ENCODE results near the gene C11orf42. TPM values are rescaled to one million over a fixed set of nuclear protein-coding genes. Genes with fewer than 3 reads are reported as not detected.

The C11orf42 gene
- total RNA-seq, 2 donors from 2014 or later, result not detected

DNA sequence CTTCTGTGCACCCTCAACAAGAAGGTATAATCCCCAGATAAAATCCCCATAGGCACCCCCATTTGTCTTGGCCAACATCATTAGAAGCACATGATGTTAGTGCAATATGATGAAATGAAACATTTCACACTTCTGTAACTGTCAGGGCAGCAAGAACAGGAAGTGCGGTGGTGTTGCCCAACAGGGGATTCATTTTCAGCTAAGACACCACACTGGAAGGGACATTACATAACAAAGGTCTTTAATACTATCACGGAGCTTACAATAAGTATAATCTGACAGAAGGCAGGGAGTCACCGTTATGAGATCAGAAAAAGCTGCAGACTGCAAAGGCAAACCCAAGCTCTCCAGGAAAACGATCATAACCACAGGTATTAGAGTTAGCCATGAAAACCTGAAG lies 4.4 kb upstream of the C11orf42 start:
- no peak overlapping the region for H3K4me3 ChIP-seq
- intact Hi-C loops (cut with DNase I), result no loop called here
- 58 to 82% methylated on average over 4 of the region's 4 CpGs for WGBS, 2 donors
- H3K27me3 ChIP-seq, result no peaks in the 10 kb centered on the region
- no peaks in the 10 kb centered on the region for H3K9me3 ChIP-seq
- ATAC-seq (no peak), DNase-seq (peak in 1 of 4 donors; percentile 73)
- no peak for TF ChIP-seq POLR2A (IDR thresholded peaks at IDR 0.05)
- H3K4me1 ChIP-seq, result no peaks in the 10 kb centered on the region
- no peak overlapping the region for H3K27ac ChIP-seq
- H3K36me3 ChIP-seq (replicated peaks in 1 of 2; ENCODE audit: insufficient read depth in 1 of 2, low read depth in 2 of 2), result no peaks in the 10 kb centered on the region

DNA sequence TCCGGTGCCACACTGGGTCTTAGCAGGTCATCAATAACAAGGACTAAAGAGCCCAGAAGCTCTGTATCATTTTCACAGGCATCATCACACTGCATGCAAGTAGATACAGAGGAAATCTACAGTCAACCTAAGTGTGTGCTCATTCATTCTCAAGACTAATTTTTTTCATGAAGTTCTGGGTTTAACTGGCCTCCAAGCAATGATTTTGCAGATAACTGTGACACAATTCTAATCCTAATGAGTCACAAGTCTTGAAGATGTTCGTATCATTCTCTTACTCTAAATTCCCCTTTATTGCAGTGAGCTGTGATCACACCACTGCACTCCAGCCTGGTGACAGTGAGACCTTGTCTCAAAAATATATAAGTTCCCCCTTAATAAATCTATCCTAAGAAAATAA lies 3.9 kb upstream of the C11orf42 start:
- Histone ChIP-seq H3K9me3 (no peaks in the 10 kb centered on the region), H3K27ac (no peak overlapping the region), H3K4me3 (no peak overlapping the region), H3K36me3 (replicated peaks in 1 of 2; ENCODE audit: insufficient read depth in 1 of 2, low read depth in 2 of 2) (no peaks in the 10 kb centered on the region), H3K27me3 (no peaks in the 10 kb centered on the region), H3K4me1 (no peaks in the 10 kb centered on the region)
- DNase-seq (no peak), ATAC-seq (no peak)
- TF ChIP-seq CTCF (IDR thresholded peaks at IDR 0.05), result no peak
- no peak for TF ChIP-seq POLR2A (IDR thresholded peaks at IDR 0.05)
- WGBS, 2 donors, result 65 to 78% methylated on average over 2 of the region's 2 CpGs
- intact Hi-C loops (cut with DNase I), result no loop called here

GRCh38 chr11:6202041-6202440 lies 3.3 kb upstream of the C11orf42 start:
- 84 to 91% methylated on average over 1 of the region's 1 CpG for WGBS, 2 donors
- Histone ChIP-seq H3K36me3 (replicated peaks in 1 of 2; ENCODE audit: insufficient read depth in 1 of 2, low read depth in 2 of 2) (no peaks in the 10 kb centered on the region), H3K4me3 (no peak overlapping the region), H3K27me3 (no peaks in the 10 kb centered on the region), H3K27ac (no peak overlapping the region), H3K4me1 (no peaks in the 10 kb centered on the region), H3K9me3 (no peaks in the 10 kb centered on the region)
- DNase-seq (no peak), ATAC-seq (no peak)
- intact Hi-C loops (cut with DNase I), result no loop called here
- TF ChIP-seq CTCF (IDR thresholded peaks at IDR 0.05) (no peak), POLR2A (IDR thresholded peaks at IDR 0.05) (no peak)

GRCh38 chr11:6203327-6203726 lies 2.0 kb upstream of the C11orf42 start:
- TF ChIP-seq CTCF (IDR thresholded peaks at IDR 0.05), result no peak
- TF ChIP-seq POLR2A (IDR thresholded peaks at IDR 0.05), result no peak
- intact Hi-C loops (cut with DNase I), result no loop called here
- no peak overlapping the region for H3K27ac ChIP-seq
- H3K4me1 ChIP-seq, result no peaks in the 10 kb centered on the region
- no peak overlapping the region for H3K4me3 ChIP-seq
- no peaks in the 10 kb centered on the region for H3K36me3 ChIP-seq (replicated peaks in 1 of 2; ENCODE audit: insufficient read depth in 1 of 2, low read depth in 2 of 2)
- no peaks in the 10 kb centered on the region for H3K9me3 ChIP-seq
- WGBS, 2 donors, result 57 to 80% methylated on average over 3 of the region's 3 CpGs
- no peak for DNase-seq
- no peak for ATAC-seq
- H3K27me3 ChIP-seq, result no peaks in the 10 kb centered on the region

DNA sequence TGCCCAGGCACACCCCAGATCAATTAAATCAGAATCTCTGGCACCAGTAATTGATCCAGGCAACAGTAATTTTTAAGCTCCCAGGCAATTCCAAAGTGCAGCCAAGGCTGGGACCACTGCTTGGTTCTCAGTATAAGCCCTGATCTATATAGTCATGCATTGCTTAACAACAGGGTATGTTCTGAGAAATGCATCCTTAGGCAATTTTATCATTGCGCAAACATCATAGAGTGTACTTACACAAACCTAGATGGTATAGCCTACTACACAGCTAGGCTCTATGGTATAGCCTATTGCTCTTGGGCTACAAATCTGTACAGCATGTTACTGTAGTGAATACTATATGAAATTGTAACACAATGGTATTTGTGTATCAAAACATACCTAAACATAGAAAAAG lies 651 bp upstream of the C11orf42 start:
- 94 to 100% methylated on average over 1 of the region's 1 CpG for WGBS, 2 donors
- no peak for DNase-seq
- no peaks in the 10 kb centered on the region for H3K27me3 ChIP-seq
- no peak overlapping the region for H3K4me3 ChIP-seq
- H3K9me3 ChIP-seq, result no peaks in the 10 kb centered on the region
- ATAC-seq, result no peak
- TF ChIP-seq POLR2A (IDR thresholded peaks at IDR 0.05) (no peak), CTCF (IDR thresholded peaks at IDR 0.05) (no peak)
- intact Hi-C loops (cut with DNase I), result no loop called here
- no peak overlapping the region for H3K27ac ChIP-seq
- no peaks in the 10 kb centered on the region for H3K4me1 ChIP-seq
- H3K36me3 ChIP-seq (replicated peaks in 1 of 2; ENCODE audit: insufficient read depth in 1 of 2, low read depth in 2 of 2), result no peaks in the 10 kb centered on the region

Measured in body of pancreas (tissue), 4 donors.